HEK293T (cell line): Measurements from ENCODE around the gene RNF38.
A peak's percentile ranks its signal among the peaks of the same experiment; 100 is the strongest.
"Not testable (repeated sequence)": the region's sequence is repeated elsewhere in the genome, so short reads cannot be mapped to it uniquely, and the experiment has no call there.

Experiments used
- CTCF ChIA-PET: fragments of 350-600 bp; formaldehyde crosslinking; extraction: SDS; loops from one replicate; lab custom pipeline; 2021; ENCODE audit warnings: antibody characterized with exemption, inconsistent platforms; lab: Yijun Ruan, JAX
- POLR2A ChIA-PET: fragments of 350-600 bp; formaldehyde crosslinking; extraction: SDS; loops from one replicate; lab custom pipeline; 2020; ENCODE audit warnings: antibody characterized with exemption, inconsistent platforms; lab: Yijun Ruan, JAX
- DNase-seq: peaks from one replicate; pipeline ENCODE4 v3.0.0; 2012; ENCODE audit warnings: mixed read lengths; ENCODE audit errors: extremely low spot score
- ARNT ChIP-seq: fragments of 450-650 bp; IDR thresholded peaks from 2 replicates; pipeline ENCODE4 v1.6.1; 2017; ENCODE audit warnings: mild to moderate bottlenecking
- BHLHE40 ChIP-seq: fragments of 450-650 bp; IDR thresholded peaks from 2 replicates; pipeline ENCODE4 v1.6.1; 2016; ENCODE audit warnings: mild to moderate bottlenecking, moderate library complexity, borderline replicate concordance
- CTBP1 ChIP-seq: fragments of 450-650 bp; IDR thresholded peaks from 2 replicates; pipeline ENCODE4 v1.6.1; 2016; ENCODE audit warnings: borderline replicate concordance
- ELF4 ChIP-seq: fragments of 450-650 bp; IDR thresholded peaks from 2 replicates; pipeline ENCODE4 v1.6.1; 2017; ENCODE audit warnings: antibody characterized with exemption
- FOXA1 ChIP-seq: fragments of 450-650 bp; IDR thresholded peaks from 2 replicates; pipeline ENCODE4 v1.6.1; 2016; ENCODE audit warnings: mild to moderate bottlenecking
- FOXK2 ChIP-seq: fragments of 450-650 bp; IDR thresholded peaks from 2 replicates; pipeline ENCODE4 v1.6.1; 2016; ENCODE audit warnings: mild to moderate bottlenecking
- FOXM1 ChIP-seq: fragments of 450-650 bp; IDR thresholded peaks from 2 replicates; pipeline ENCODE4 v1.6.1; 2017; ENCODE audit warnings: mild to moderate bottlenecking, borderline replicate concordance
- HDGF ChIP-seq: fragments of 450-650 bp; IDR thresholded peaks from 2 replicates; pipeline ENCODE4 v1.6.1; 2017; ENCODE audit warnings: antibody characterized with exemption, borderline replicate concordance
- L3MBTL2 ChIP-seq: fragments of 450-650 bp; conservative IDR thresholded peaks from 2 replicates; pipeline ENCODE4 v1.6.1; 2016; ENCODE audit warnings: mild to moderate bottlenecking
- LEF1 ChIP-seq: fragments of 450-650 bp; IDR thresholded peaks from 2 replicates; pipeline ENCODE4 v1.6.1; 2017; ENCODE audit warnings: mild to moderate bottlenecking, borderline replicate concordance
- NFRKB ChIP-seq: fragments of 450-650 bp; IDR thresholded peaks from 2 replicates; pipeline ENCODE4 v1.6.1; 2016; ENCODE audit warnings: mild to moderate bottlenecking, moderate library complexity
- SP1 ChIP-seq: fragments of 450-650 bp; IDR thresholded peaks from 2 replicates; pipeline ENCODE4 v1.6.1; 2017
- SUZ12 ChIP-seq: fragments of 450-650 bp; IDR thresholded peaks from 2 replicates; pipeline ENCODE4 v1.6.1; 2016; ENCODE audit warnings: mild to moderate bottlenecking
- TARDBP ChIP-seq: fragments of 450-650 bp; IDR thresholded peaks from 2 replicates; pipeline ENCODE4 v1.6.1; 2016
- ZNF384 ChIP-seq: fragments of 450-650 bp; IDR thresholded peaks from 2 replicates; pipeline ENCODE4 v1.6.1; 2016
- TF ChIP-seq, protein P1 (sequence below): fragments of 450-650 bp; IDR thresholded peaks from 2 replicates; pipeline ENCODE4 v1.6.1; 2016

Gene RNF38

DNA sequence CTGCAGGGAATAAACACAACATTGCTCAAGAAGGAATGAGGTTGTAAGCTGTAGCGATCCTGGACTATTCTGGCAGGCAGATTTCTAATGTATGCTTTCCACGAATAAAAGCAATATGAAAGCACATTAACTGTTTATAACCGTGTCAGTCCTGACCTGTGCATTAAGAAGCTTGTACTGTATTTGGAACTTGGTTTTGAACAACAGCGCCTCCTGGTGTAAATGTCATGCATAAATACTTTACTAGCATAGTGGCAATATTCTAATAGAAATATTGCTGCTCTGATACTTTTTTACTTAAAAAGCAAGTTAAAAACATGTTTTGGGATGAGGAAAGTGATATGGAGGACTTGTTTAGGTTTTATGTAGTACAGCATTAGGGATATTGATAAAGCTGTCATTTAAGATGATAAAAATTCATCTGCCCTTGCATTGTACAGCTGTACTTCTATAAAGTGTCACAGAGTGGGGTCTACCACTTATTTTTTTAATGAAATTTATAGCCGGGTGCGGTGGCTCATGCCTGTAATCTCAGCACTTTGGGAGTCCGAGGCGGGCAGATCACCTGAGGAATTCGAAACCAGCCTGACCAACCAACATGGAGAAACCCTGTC is 71.2 kb downstream of the RNF38 start:
- DNase-seq: peak; percentile 62
- CTCF ChIA-PET: interaction anchor here (0.8 to 2.3 kb wide), 10 partner anchors 8 to 226 kb away, joined by 3 to 7 read pairs (median 4); partner anchors contain the start of gene GNE
- POLR2A ChIA-PET: interaction anchor here (0.8 to 2.3 kb wide), 2 partner anchors 10 to 71 kb away, joined by 4 to 9 read pairs; partner anchors contain the start of gene GNE
- TF ChIP-seq ZNF384 (0 out of 2 replicates have a peak, but pooled peaks have one; percentile 17), FOXK2 (no peak)
- TF ChIP-seq, protein P1, sequence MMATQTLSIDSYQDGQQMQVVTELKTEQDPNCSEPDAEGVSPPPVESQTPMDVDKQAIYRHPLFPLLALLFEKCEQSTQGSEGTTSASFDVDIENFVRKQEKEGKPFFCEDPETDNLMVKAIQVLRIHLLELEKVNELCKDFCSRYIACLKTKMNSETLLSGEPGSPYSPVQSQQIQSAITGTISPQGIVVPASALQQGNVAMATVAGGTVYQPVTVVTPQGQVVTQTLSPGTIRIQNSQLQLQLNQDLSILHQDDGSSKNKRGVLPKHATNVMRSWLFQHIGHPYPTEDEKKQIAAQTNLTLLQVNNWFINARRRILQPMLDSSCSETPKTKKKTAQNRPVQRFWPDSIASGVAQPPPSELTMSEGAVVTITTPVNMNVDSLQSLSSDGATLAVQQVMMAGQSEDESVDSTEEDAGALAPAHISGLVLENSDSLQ: peak; percentile 29

DNA sequence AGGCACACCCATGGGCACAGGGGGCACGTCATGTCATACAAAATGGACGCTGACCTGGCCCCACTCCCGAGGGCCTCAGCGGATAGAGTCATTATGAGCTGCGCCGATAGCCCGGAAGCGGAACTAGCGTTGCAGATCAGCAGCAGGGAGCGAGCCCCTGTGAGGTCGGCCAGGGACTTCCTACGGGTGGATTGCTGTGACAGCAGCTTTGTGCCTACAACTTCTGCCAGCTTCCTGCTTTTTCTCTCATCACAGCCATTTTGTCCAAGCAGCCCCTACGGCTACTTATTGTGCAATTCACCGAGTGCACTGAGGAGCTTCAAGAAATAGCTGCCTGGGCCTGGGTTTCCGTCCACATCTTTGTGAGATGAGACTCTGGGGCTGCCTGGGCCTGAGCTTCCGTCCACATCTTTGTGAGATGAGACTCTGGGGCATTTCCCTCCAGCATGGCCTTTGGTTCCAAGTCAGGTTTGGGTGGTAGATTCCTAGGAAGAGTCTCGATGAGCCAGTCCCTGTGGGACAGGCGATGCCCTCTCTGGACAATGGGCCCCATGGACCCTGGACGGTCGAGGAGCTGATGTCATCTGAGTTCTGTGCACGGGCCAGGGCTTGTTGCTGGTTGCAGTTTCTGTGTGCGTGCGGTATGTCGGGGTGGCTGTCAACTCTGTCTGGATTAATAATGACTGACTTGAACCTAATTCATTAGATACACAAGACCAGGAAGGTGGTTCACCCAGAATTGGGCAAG is 74.8 kb downstream of the RNF38 start:
- TF ChIP-seq NFRKB (no peak), ARNT (no peak), ELF4 (no peak), BHLHE40 (no peak), HDGF (no peak), ZNF384 (no peak), L3MBTL2 (no peak), FOXM1 (no peak), SUZ12 (no peak), CTBP1 (no peak), SP1 (no peak), FOXK2 (no peak), TARDBP (no peak), LEF1 (no peak), FOXA1 (no peak)
- TF ChIP-seq, protein P1: no peak
- ChIA-PET POLR2A (interaction anchor here (0.6 kb wide), 1 partner anchor 12 kb away, joined by 3 read pairs; no protein-coding TSS in a partner anchor), CTCF (no interaction called here)
- DNase-seq: no peak

DNA sequence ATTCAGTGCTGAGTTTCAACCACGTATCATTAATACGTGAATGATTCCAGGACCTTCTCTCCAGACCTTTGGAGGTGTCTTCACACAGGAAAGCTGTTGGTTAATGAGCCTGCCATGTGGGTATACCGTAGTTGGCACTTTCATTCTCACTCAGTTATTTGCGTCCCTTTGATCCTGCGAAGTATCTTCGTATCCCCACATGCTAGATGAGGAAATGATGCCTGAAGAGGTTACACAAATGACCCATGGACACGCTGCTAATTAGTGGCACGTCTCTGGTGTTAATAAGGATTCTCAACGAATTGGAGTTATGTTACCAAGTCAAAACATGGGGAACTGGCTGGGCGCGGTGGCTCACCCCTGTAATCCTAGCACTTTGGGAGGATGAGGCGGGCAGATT is 76.1 kb downstream of the RNF38 start:
- CTCF ChIA-PET: no interaction called here
- TF ChIP-seq ZNF384: no peak
- TF ChIP-seq FOXK2: no peak
- TF ChIP-seq BHLHE40: no peak
- no peak for TF ChIP-seq NFRKB
- no peak for TF ChIP-seq TARDBP
- POLR2A ChIA-PET: no interaction called here
- DNase-seq: no peak

DNA sequence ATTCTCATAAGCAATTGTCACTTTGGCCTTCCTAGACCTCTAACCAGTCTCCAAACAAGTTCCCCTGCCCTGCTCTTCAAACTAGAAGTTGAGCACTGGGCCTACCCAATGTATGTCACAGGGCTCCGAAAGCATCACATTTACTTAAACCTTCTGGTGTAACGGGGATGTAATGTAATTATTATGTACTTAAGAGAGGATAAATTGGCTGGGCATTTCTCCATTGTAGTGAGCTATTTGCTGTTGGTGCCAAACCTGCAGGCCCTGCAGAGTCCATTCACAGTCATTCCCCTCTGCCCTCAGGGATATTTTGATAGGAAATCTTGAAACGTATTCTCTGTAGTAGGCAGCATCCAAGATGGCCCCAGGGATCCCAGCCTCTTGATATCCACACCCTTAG is 77.6 kb downstream of the RNF38 start:
- TF ChIP-seq L3MBTL2 (no peak), SUZ12 (no peak), HDGF (no peak), FOXK2 (no peak), ELF4 (no peak), SP1 (no peak), BHLHE40 (no peak)

DNA sequence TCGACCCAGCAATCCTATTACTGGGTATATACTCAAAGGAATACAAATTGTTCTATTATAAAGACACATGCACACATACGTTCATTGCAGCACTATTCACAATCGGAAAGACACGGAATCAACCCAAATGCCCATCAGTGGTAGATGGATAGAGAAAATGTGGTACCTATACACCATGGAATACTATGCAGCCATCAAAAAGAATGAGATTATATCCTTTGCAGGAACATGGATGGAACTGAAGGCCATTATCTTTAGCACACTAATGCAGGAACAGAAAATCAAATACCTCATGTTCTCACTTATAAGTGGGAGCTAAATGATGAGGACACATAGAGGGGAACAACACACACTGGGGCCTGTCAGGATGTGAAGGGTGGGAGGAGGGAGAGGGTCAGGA is 78.2 kb downstream of the RNF38 start:
- DNase-seq, CTCF ChIA-PET, POLR2A ChIA-PET: not testable (repeated sequence)

More for the DNA sequence above, 77.6 kb downstream of the RNF38 start:
- DNase-seq: no peak
- ChIA-PET CTCF (no interaction called here), POLR2A (no interaction called here)

DNA sequence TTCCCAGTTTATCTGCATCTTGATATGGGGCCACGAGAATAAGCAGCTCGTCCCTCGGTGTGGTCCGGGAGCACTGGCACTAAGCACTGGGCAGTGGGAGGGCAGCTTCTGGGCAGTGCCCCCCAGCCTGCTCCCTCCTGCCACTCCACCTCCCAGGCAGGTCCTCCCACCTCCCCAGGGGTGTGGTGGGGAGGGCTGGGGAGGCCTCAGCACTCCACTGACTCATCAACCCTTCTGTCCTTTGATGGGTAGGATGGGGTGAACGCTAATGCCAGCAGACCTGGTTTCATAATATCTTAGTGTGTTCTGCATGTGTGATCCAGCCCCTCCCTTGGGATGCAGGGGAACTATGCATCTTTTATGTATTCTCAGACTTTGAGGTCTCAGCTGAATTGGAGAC is 79.6 kb downstream of the RNF38 start:
- DNase-seq: no peak
- ChIA-PET POLR2A (no interaction called here), CTCF (interaction anchor here (1.5 kb wide), 1 partner anchor 9 kb away, joined by 6 read pairs; no protein-coding TSS in a partner anchor)
- no peak for TF ChIP-seq CTBP1
- TF ChIP-seq ARNT: no peak
- no peak for TF ChIP-seq ZNF384
- TF ChIP-seq, protein P1: no peak
- TF ChIP-seq HDGF: no peak
- TF ChIP-seq ELF4: no peak
- TF ChIP-seq FOXA1: no peak
- no peak for TF ChIP-seq TARDBP
- TF ChIP-seq BHLHE40: no peak
- no peak for TF ChIP-seq NFRKB
- no peak for TF ChIP-seq FOXK2
- no peak for TF ChIP-seq LEF1
- no peak for TF ChIP-seq SP1
- TF ChIP-seq SUZ12: no peak
- no peak for TF ChIP-seq L3MBTL2
- no peak for TF ChIP-seq FOXM1
